CD4-positive, alpha-beta memory T cell (primary cell): Measurements from ENCODE around the gene MSI2. TPM values are rescaled to one million over a fixed set of nuclear protein-coding genes. Genes with fewer than 3 reads are reported as not detected.
A peak's percentile ranks its signal among the peaks of the same experiment; 100 is the strongest.

ENCODE experiments used
- CTCF ChIA-PET: fragments of 350-600 bp; sonication (Branson Sonifier 250); formaldehyde crosslinking; loops from one replicate; lab custom pipeline; 2021; ENCODE audit warnings: inconsistent platforms; ENCODE audit not compliant: partially characterized antibody; lab: Charles Lee
- POLR2A ChIA-PET: fragments of 350-600 bp; sonication (Branson Sonifier 250); formaldehyde crosslinking; loops from one replicate; lab custom pipeline; 2021; ENCODE audit not compliant: partially characterized antibody; lab: Charles Lee
- DNase-seq, 5 donors: peaks; one replicate each; pipeline versions ENCODE4 v3.0.0 to v3.0.0-alpha.2; 2020 to 2022; ENCODE audit warnings: mixed read lengths in 1 of 5
- H3K27ac ChIP-seq: one replicate; pipeline ENCODE4 v1.7.0; 2013; ENCODE audit warnings: low read depth, low read length
- H3K27me3 ChIP-seq: 2 replicates; pipeline ENCODE4 v1.7.0; 2013; ENCODE audit warnings: mild to moderate bottlenecking, low read length, moderate library complexity; ENCODE audit not compliant: insufficient read depth
- H3K36me3 ChIP-seq: 2 replicates; pipeline ENCODE4 v1.7.0; 2013; ENCODE audit warnings: mild to moderate bottlenecking, low read length, moderate library complexity; ENCODE audit not compliant: insufficient read depth
- H3K4me1 ChIP-seq: 2 replicates; pipeline ENCODE4 v1.7.0; 2013; ENCODE audit warnings: mild to moderate bottlenecking, low read length, moderate library complexity; ENCODE audit not compliant: insufficient read depth
- H3K4me3 ChIP-seq, 2 donors: one replicate each; pipeline ENCODE4 v1.7.0; 2013; ENCODE audit warnings: low read length in 2 of 2, mild to moderate bottlenecking in 1 of 2
- H3K9me3 ChIP-seq, 2 donors: one replicate each; pipeline ENCODE4 v1.7.0; 2013; ENCODE audit warnings: low read length in 2 of 2, control low read depth in 1 of 2; ENCODE audit not compliant: control insufficient read depth in 1 of 2
- H3K27ac Mint-ChIP-seq, 7 donors: one replicate each; pipeline ENCODE4 v1.8.0; 2020 to 2021; ENCODE audit warnings: mixed read lengths in 7 of 7, mild to moderate bottlenecking in 6 of 7, inconsistent platforms in 3 of 7, moderate library complexity in 3 of 7
- H3K27me3 Mint-ChIP-seq, 2 donors: one replicate each; pipeline ENCODE4 v1.8.0; 2020 to 2021; ENCODE audit warnings: mixed read lengths in 2 of 2
- H3K36me3 Mint-ChIP-seq, 2 donors: one replicate each; pipeline ENCODE4 v1.8.0; 2020 to 2021; ENCODE audit warnings: mixed read lengths in 2 of 2, inconsistent platforms in 1 of 2, mild to moderate bottlenecking in 1 of 2
- H3K4me1 Mint-ChIP-seq, 4 donors: one replicate each; pipeline ENCODE4 v1.8.0; 2020 to 2021; ENCODE audit warnings: mixed read lengths in 4 of 4, mild to moderate bottlenecking in 1 of 4
- H3K4me3 Mint-ChIP-seq, 8 donors: one replicate each; pipeline ENCODE4 v1.8.0; 2020 to 2021; ENCODE audit warnings: mixed read lengths in 8 of 8, mild to moderate bottlenecking in 7 of 8, moderate library complexity in 6 of 8, inconsistent platforms in 3 of 8
- H3K9me3 Mint-ChIP-seq, 8 donors: one replicate each; pipeline ENCODE4 v1.8.0; 2020 to 2021; ENCODE audit warnings: mixed read lengths in 8 of 8, mild to moderate bottlenecking in 5 of 8, inconsistent platforms in 3 of 8, moderate library complexity in 1 of 8
- intact Hi-C: fragments of 100-400 bp; cut with micrococcal nuclease; formaldehyde crosslinking; loops from one replicate; pipeline ENCODE4 v1.15.1; 2023
- polyA plus RNA-seq, 2 donors: library from polyadenylated mRNA; unstranded; fragments of 300-500 nt; fragmentation: Illumina TruSeq; gene quantifications; one replicate each; pipeline ENCODE4 v1.2.3, GENCODE V29; 2021
- total RNA-seq, 2 experiments: library from RNA; stranded (reverse); gene quantifications; one replicate each; pipeline ENCODE4 v1.2.3, GENCODE V29; 2021

Gene MSI2
- total and polyA plus RNA-seq, 4 experiments from 2014 or later, result 2.1 to 110 (median 55.3) TPM

GRCh38 chr17:57553526-57553925 lies 297.2 kb downstream of the MSI2 start:
- peaks cover 4 to 12% of the 10 kb centered on the region in 2 donors for H3K36me3 Mint-ChIP-seq
- Histone ChIP-seq H3K27ac (no peak overlapping the region), H3K4me1 (no peaks in the 10 kb centered on the region), H3K9me3 (no peaks in the 10 kb centered on the region), H3K27me3 (no peaks in the 10 kb centered on the region), H3K4me3 (no peak overlapping the region), H3K36me3 (no peaks in the 10 kb centered on the region)
- H3K4me1 Mint-ChIP-seq, result peaks cover 10 to 38% (median 13%) of the 10 kb centered on the region in 4 donors
- ChIA-PET POLR2A (no interaction called here), CTCF (interaction anchor here (1.2 to 3.0 kb wide), 3 partner anchors 8 to 119 kb away, joined by 3 to 13 read pairs (median 6); no protein-coding TSS in a partner anchor)
- intact Hi-C loops, result no loop called here
- no peaks in the 10 kb centered on the region for H3K27me3 Mint-ChIP-seq
- DNase-seq, result no peak
- no peak overlapping the region for H3K4me3 Mint-ChIP-seq
- H3K9me3 Mint-ChIP-seq, result no peaks in the 10 kb centered on the region
- H3K27ac Mint-ChIP-seq, result no peak overlapping the region

DNA sequence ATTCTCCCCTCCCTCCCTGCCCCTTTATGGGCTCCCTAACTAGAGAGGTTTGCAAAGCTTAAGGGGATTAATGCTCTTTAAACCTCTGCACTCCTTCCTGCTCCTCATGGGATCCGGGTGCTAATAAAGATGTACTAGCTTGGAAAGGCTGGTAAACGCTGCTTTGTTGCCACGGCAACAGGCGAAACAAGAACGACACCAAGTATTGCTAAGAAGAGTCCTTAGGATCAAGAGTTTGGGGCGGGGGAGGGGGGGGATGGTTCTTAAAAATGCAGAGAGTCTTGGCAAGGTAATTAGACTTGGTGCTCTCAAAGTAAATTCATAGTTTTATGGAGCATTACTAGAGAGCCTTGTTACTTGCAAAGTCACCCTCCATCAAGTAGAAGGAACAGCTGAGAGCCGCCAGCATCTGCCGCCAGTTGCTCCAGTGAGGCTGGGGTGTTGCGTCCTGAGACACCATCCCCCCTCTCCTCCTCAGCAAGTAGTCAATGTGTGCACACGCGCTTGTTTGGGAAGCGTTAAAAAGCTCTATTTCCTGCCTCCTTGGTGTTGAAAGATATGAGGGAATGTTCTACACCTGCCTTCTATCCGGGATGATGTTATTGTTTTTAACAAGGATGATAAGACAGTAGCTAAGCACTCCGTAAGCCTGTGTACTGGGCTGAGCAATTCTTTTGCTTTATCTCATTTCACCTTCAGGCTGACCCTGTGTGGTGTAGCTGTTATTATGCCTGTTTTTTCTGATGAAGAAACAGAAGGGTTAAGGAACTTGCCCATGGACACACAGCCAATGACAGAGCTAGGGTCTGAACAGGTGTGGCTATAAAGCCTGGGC lies 297.9 kb downstream of the MSI2 start:
- peaks cover 10 to 38% (median 13%) of the 10 kb centered on the region in 4 donors for H3K4me1 Mint-ChIP-seq
- no peaks in the 10 kb centered on the region for H3K36me3 ChIP-seq
- H3K4me1 ChIP-seq, result no peaks in the 10 kb centered on the region
- H3K27ac Mint-ChIP-seq, result peak overlapping the region in 1 of 7 donors; percentile 63
- DNase-seq, result no peak
- no peaks in the 10 kb centered on the region for H3K9me3 ChIP-seq
- no peak overlapping the region for H3K4me3 Mint-ChIP-seq
- peaks cover 4 to 12% of the 10 kb centered on the region in 2 donors for H3K36me3 Mint-ChIP-seq
- POLR2A ChIA-PET, result no interaction called here
- CTCF ChIA-PET, result interaction anchor here (1.1 to 3.0 kb wide), 3 partner anchors 44 to 279 kb away, joined by 3 to 13 read pairs (median 6); no protein-coding TSS in a partner anchor
- no peaks in the 10 kb centered on the region for H3K27me3 ChIP-seq
- H3K27ac ChIP-seq, result no peak overlapping the region
- intact Hi-C loops, result no loop called here
- H3K4me3 ChIP-seq, result no peak overlapping the region
- no peaks in the 10 kb centered on the region for H3K27me3 Mint-ChIP-seq
- no peaks in the 10 kb centered on the region for H3K9me3 Mint-ChIP-seq

GRCh38 chr17:57554826-57555635 lies 298.7 kb downstream of the MSI2 start:
- DNase-seq, result no peak
- Mint-ChIP-seq H3K36me3 (peaks cover 4 to 12% of the 10 kb centered on the region in 2 donors), H3K27ac (peak overlapping the region in 2 of 7 donors; percentile 36 to 77), H3K4me1 (peaks cover 7 to 38% (median 13%) of the 10 kb centered on the region in 4 donors), H3K4me3 (no peak overlapping the region), H3K9me3 (no peaks in the 10 kb centered on the region), H3K27me3 (no peaks in the 10 kb centered on the region)
- H3K4me1 ChIP-seq, result no peaks in the 10 kb centered on the region
- no peaks in the 10 kb centered on the region for H3K36me3 ChIP-seq
- no peaks in the 10 kb centered on the region for H3K27me3 ChIP-seq
- H3K9me3 ChIP-seq, result no peaks in the 10 kb centered on the region
- intact Hi-C loops, result no loop called here
- CTCF ChIA-PET, result interaction anchor here (1.1 to 3.0 kb wide), 2 partner anchors 117 to 278 kb away, joined by 3 to 13 read pairs; no protein-coding TSS in a partner anchor
- no peak overlapping the region for H3K4me3 ChIP-seq
- POLR2A ChIA-PET, result no interaction called here
- H3K27ac ChIP-seq, result no peak overlapping the region

DNA sequence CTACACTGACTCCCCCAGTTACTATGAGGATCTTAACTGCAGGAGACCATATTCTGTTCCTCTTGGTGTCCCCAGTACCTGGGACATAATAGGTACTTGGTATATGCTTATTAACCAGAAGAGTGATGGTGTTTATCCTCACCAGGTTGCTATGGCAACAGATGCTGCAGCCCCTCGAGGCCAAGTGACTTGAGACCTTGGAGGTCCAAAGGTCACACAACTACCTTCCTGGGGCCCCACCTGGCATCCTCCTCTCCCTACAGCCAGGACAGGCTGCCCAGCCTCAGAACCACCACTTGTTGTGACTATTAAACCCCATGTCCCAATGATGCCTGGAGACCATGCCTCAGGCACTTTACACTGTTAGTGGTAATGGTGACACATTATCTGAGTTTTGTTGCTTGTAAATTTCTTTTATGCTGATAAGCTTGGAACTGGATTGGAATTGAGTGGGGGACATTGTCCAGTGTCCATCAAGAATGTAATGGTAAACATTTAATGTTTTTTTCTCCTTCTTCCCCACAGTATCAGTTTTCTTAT lies 299.4 kb downstream of the MSI2 start:
- peaks cover 7 to 31% (median 15%) of the 10 kb centered on the region in 4 donors for H3K4me1 Mint-ChIP-seq
- no peaks in the 10 kb centered on the region for H3K36me3 ChIP-seq
- H3K4me3 Mint-ChIP-seq, result no peak overlapping the region
- H3K4me3 ChIP-seq, result no peak overlapping the region
- intact Hi-C loops, result no loop called here
- DNase-seq, result no peak
- no peaks in the 10 kb centered on the region for H3K27me3 Mint-ChIP-seq
- ChIA-PET POLR2A (no interaction called here), CTCF (interaction anchor here (1.6 kb wide), 1 partner anchor 116 kb away, joined by 3 read pairs; no protein-coding TSS in a partner anchor)
- no peak overlapping the region for H3K27ac ChIP-seq
- no peaks in the 10 kb centered on the region for H3K9me3 Mint-ChIP-seq
- H3K4me1 ChIP-seq, result no peaks in the 10 kb centered on the region
- peaks cover 4 to 12% of the 10 kb centered on the region in 2 donors for H3K36me3 Mint-ChIP-seq
- H3K9me3 ChIP-seq, result no peaks in the 10 kb centered on the region
- H3K27me3 ChIP-seq, result no peaks in the 10 kb centered on the region
- peak overlapping the region in 1 of 7 donors; percentile 36 for H3K27ac Mint-ChIP-seq

DNA sequence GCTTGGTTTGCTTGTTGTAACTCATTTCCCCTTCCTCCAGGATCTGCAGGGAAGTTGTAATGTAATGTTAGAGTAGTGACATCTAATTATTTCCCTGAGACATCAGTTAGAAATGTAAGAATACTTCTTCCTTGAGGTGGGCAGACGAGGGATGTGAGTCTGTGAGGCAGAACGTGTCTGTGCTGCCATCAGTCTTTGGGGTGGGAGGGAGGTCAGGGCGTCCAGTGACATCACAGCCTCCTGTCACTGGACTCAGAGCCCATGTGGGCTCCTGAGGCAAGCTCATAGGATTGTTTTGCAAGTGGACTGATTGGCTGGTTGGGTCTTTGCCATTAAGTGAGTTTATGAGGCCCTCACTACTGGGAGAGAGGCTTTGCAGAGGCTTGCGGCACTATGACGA lies 300.0 kb downstream of the MSI2 start:
- Histone ChIP-seq H3K27me3 (no peaks in the 10 kb centered on the region), H3K4me3 (no peak overlapping the region), H3K27ac (no peak overlapping the region), H3K4me1 (no peaks in the 10 kb centered on the region), H3K9me3 (no peaks in the 10 kb centered on the region), H3K36me3 (no peaks in the 10 kb centered on the region)
- ChIA-PET CTCF (interaction anchor here (1.6 kb wide), 1 partner anchor 115 kb away, joined by 3 read pairs; no protein-coding TSS in a partner anchor), POLR2A (interaction anchor here (0.6 kb wide), 1 partner anchor 367 kb away, joined by 3 read pairs; no protein-coding TSS in a partner anchor)
- peaks cover 4 to 12% of the 10 kb centered on the region in 2 donors for H3K36me3 Mint-ChIP-seq
- no peaks in the 10 kb centered on the region for H3K27me3 Mint-ChIP-seq
- intact Hi-C loops, result no loop called here
- no peak for DNase-seq
- peak overlapping the region in 2 of 7 donors; percentile 8 to 27 for H3K27ac Mint-ChIP-seq
- no peaks in the 10 kb centered on the region for H3K9me3 Mint-ChIP-seq
- peaks cover 5 to 27% (median 17%) of the 10 kb centered on the region in 4 donors for H3K4me1 Mint-ChIP-seq
- no peak overlapping the region for H3K4me3 Mint-ChIP-seq

DNA sequence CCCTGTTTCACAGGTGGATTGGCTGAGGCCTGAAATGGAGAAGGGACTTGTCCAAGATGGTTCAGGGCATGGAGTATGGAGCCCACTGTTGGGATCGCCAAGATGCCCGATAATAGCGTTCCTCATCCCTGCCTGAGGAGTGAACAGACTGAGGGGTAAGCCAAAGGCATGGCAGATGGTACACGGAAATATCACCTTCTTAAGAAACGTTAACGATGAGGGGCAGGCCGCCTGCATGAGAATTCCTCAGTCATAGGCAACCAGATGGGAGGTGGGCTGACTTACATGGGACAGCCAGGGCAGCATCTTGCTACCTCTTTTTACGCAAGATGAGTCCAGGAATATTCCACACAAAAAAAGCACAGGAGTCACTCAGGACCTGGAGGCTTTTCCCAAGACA lies 300.7 kb downstream of the MSI2 start:
- ChIA-PET POLR2A (no interaction called here), CTCF (interaction anchor here (1.6 kb wide), 1 partner anchor 114 kb away, joined by 3 read pairs; no protein-coding TSS in a partner anchor)
- no peak overlapping the region for H3K27ac ChIP-seq
- peaks cover 4 to 12% of the 10 kb centered on the region in 2 donors for H3K36me3 Mint-ChIP-seq
- H3K4me3 ChIP-seq, result no peak overlapping the region
- H3K9me3 Mint-ChIP-seq, result no peaks in the 10 kb centered on the region
- peak overlapping the region in 1 of 8 donors; percentile 42 for H3K4me3 Mint-ChIP-seq
- no peaks in the 10 kb centered on the region for H3K27me3 Mint-ChIP-seq
- H3K9me3 ChIP-seq, result no peaks in the 10 kb centered on the region
- intact Hi-C loops, result no loop called here
- DNase-seq, result no peak
- no peaks in the 10 kb centered on the region for H3K4me1 ChIP-seq
- H3K36me3 ChIP-seq, result no peaks in the 10 kb centered on the region
- H3K4me1 Mint-ChIP-seq, result peaks cover 6 to 27% (median 13%) of the 10 kb centered on the region in 4 donors
- H3K27me3 ChIP-seq, result no peaks in the 10 kb centered on the region
- peak overlapping the region in 1 of 7 donors; percentile 24 for H3K27ac Mint-ChIP-seq
